GM12878 (cell line): ENCODE measurements around the gene CREBZF. TPM values are rescaled to one million over a fixed set of nuclear protein-coding genes. Genes with fewer than 3 reads are reported as not detected.

Experiments used
- ATAC-seq: fragments of 200-7000 bp; cut with Tn5 transposase; 3 replicates; pipeline ENCODE4 v1.9.1; 2020; ENCODE audit warnings: mild to moderate bottlenecking, moderate library complexity
- BruUV-seq: library from RNA; stranded (reverse); fragments of 400-500 nt; replicated peaks from 2 replicates; lab custom pipeline; 2021; lab: Mats Ljungman, UMichigan
- CTCF ChIA-PET: fragments of 300-600 bp; sonication (Branson Sonifier 250); formaldehyde crosslinking; extraction: SDS; loops from one replicate; lab custom pipeline; 2021; ENCODE audit warnings: inconsistent platforms; lab: Yijun Ruan, JAX
- POLR2A ChIA-PET: fragments of 350-600 bp; formaldehyde crosslinking; extraction: SDS; loops from one replicate; lab custom pipeline; 2021; ENCODE audit warnings: inconsistent platforms; lab: Charles Lee
- RAD21 ChIA-PET: fragments of 300-600 bp; sonication (Branson Sonifier 250); formaldehyde crosslinking; loops from one replicate; lab custom pipeline; 2023; ENCODE audit warnings: antibody characterized with exemption; ENCODE audit not compliant: unreplicated experiment; lab: Charles Lee
- SMC1A ChIA-PET: fragments of 300-600 bp; sonication (Branson Sonifier 250); formaldehyde crosslinking; loops from one replicate; lab custom pipeline; 2023; ENCODE audit not compliant: unreplicated experiment, uncharacterized antibody; lab: Charles Lee
- DNase-seq: peaks from one replicate; pipeline ENCODE4 v3.0.0-alpha.2; 2011; ENCODE audit warnings: low read depth, low spot score
- FAIRE-seq: peaks from 3 replicates; lab custom pipeline; 2011; peaks lifted over from hg19 to GRCh38; lab: Jason Lieb, UNC
- H2AFZ ChIP-seq: 2 replicates; pipeline ENCODE4 v1.6.0; 2011; ENCODE audit warnings: low read depth, low read length, control low read depth; ENCODE audit not compliant: control insufficient read depth
- H3K27ac ChIP-seq: 2 replicates; pipeline ENCODE4 v1.5.1; 2011; ENCODE audit warnings: control low read depth; ENCODE audit not compliant: control insufficient read depth, insufficient read depth
- H3K27me3 ChIP-seq, 2 experiments: replicated peaks in 1 of 2; 2 replicates each; pipeline versions ENCODE4 v1.6.0 to v1.6.1; 2011; ENCODE audit warnings: low read length in 1 of 2; ENCODE audit not compliant: control insufficient read depth in 2 of 2, insufficient read depth in 2 of 2
- H3K36me3 ChIP-seq, 2 experiments: 2 replicates each; pipeline ENCODE4 v1.5.1; 2011; ENCODE audit warnings: low read length in 1 of 2; ENCODE audit not compliant: control insufficient read depth in 2 of 2, insufficient read depth in 2 of 2
- H3K4me1 ChIP-seq: 2 replicates; pipeline ENCODE4 v1.6.1; 2011; ENCODE audit warnings: mild to moderate bottlenecking, low read length, moderate library complexity, mixed read lengths; ENCODE audit not compliant: control insufficient read depth, insufficient read depth
- H3K4me2 ChIP-seq: 2 replicates; pipeline ENCODE4 v1.6.0; 2011; ENCODE audit warnings: control low read depth; ENCODE audit not compliant: control insufficient read depth, insufficient read depth
- H3K4me3 ChIP-seq: fragments of 200-600 bp; sonication (generic); 2 replicates; pipeline ENCODE4 v1.5.1; 2016
- H3K79me2 ChIP-seq: 2 replicates; pipeline ENCODE4 v1.6.0; 2011; ENCODE audit warnings: low read length; ENCODE audit not compliant: control insufficient read depth, insufficient read depth
- H3K9ac ChIP-seq: 2 replicates; pipeline ENCODE4 v1.8.0; 2011; ENCODE audit warnings: low read length, control low read depth, mixed read lengths; ENCODE audit not compliant: control insufficient read depth, insufficient read depth
- H3K9me3 ChIP-seq: replicated peaks from 3 replicates; pipeline ENCODE4 v1.5.1; 2011; ENCODE audit warnings: mild to moderate bottlenecking, low read length; ENCODE audit not compliant: control insufficient read depth, insufficient read depth
- H4K20me1 ChIP-seq: 2 replicates; pipeline ENCODE4 v1.6.0; 2011; ENCODE audit not compliant: control insufficient read depth, insufficient read depth
- KAT2A ChIP-seq: conservative IDR thresholded peaks from 2 replicates; pipeline ENCODE4 v1.6.1; 2011; ENCODE audit warnings: low read depth, low read length; ENCODE audit not compliant: control insufficient read depth
- LARP7 ChIP-seq: fragments of 450-650 bp; IDR thresholded peaks from 2 replicates; pipeline ENCODE4 v1.6.1; 2017; ENCODE audit warnings: mild to moderate bottlenecking
- MTA3 ChIP-seq: IDR thresholded peaks from 2 replicates; pipeline ENCODE4 v1.6.1; 2012; ENCODE audit warnings: low read length, inconsistent platforms, borderline replicate concordance
- NFYA ChIP-seq: IDR thresholded peaks from 2 replicates; pipeline ENCODE4 v1.6.1; 2011; ENCODE audit warnings: low read depth, mild to moderate bottlenecking, low read length, improper control_type of control experiment, borderline replicate concordance
- NFYB ChIP-seq: IDR thresholded peaks from 2 replicates; pipeline ENCODE4 v1.6.1; 2011; ENCODE audit warnings: low read depth, mild to moderate bottlenecking, low read length, improper control_type of control experiment, moderate library complexity; ENCODE audit not compliant: insufficient read depth
- SMARCA5 ChIP-seq: fragments of 450-650 bp; IDR thresholded peaks from 2 replicates; pipeline ENCODE4 v1.6.1; 2017; ENCODE audit warnings: mild to moderate bottlenecking
- ZBED1 ChIP-seq: IDR thresholded peaks from 2 replicates; pipeline ENCODE4 v1.6.1; 2016; ENCODE audit warnings: borderline replicate concordance
- ZNF217 ChIP-seq: fragments of 450-650 bp; IDR thresholded peaks from 2 replicates; pipeline ENCODE4 v1.6.1; 2017; ENCODE audit warnings: antibody characterized with exemption, mild to moderate bottlenecking
- WGBS: methylation state at CpG from one replicate; pipeline ENCODE4 v1.1.6; 2016; ENCODE audit warnings: low lambda C conversion rate; ENCODE audit not compliant: insufficient replicate concordance, insufficient coverage; ENCODE audit errors: missing lambda C conversion rate; 5-methylcytosine and 5-hydroxymethylcytosine counted together
- in situ Hi-C: fragments of 300-500 bp; cut with MboI; formaldehyde crosslinking; loops from 9 replicates; pipeline ENCODE4 v1.14.3; 2018; ENCODE audit warnings: mixed read lengths
- intact Hi-C: fragments of 100-400 bp; cut with micrococcal nuclease; formaldehyde crosslinking; loops from one replicate; pipeline ENCODE4 v1.14.2; 2022; ENCODE audit not compliant: unreplicated experiment
- polyA plus RNA-seq, 11 experiments: library from polyadenylated mRNA; depleted of rRNA in 4 of 11; unstranded in 6 of 11; stranded (reverse) in 5 of 11; fragments of >200 nt; fragmentation: Nextera tagmentation in 4 of 11; fragmentation: Illumina TruSeq in 1 of 11; extraction: Ambion mirVana in 4 of 11; extraction: Trizol in 1 of 11; gene quantifications; 1 replicate in 1 of 11; 2 replicates in 10 of 11; pipeline versions ENCODE4 v1.2.1 to v1.2.3, GENCODE V29; 2011 to 2016; ENCODE audit warnings: inconsistent platforms in 2 of 11, missing spikeins in 2 of 11, low read depth in 1 of 11
- total RNA-seq, 4 experiments: library from RNA; depleted of rRNA in 3 of 4; stranded (reverse); fragments of >200 nt in 3 of 4; fragmentation: Illumina TruSeq in 1 of 4; extraction: Trizol in 1 of 4; gene quantifications; 2 replicates each; pipeline versions ENCODE4 v1.2.1 to v1.2.3, GENCODE V29; 2013 to 2021
- TF ChIP-seq, protein P1 (sequence below): fragments of 450-650 bp; formaldehyde crosslinking; IDR thresholded peaks from 2 replicates; pipeline ENCODE4 v1.4.0; 2020; ENCODE audit warnings: mild to moderate bottlenecking, moderate library complexity
- TF ChIP-seq, protein P2 (sequence below): fragments of 450-650 bp; IDR thresholded peaks from 2 replicates; pipeline ENCODE4 v1.6.1; 2017; ENCODE audit warnings: mild to moderate bottlenecking, low read depth, inconsistent platforms; ENCODE audit not compliant: poor library complexity, severe bottlenecking
- TF ChIP-seq, protein P3 (sequence below): fragments of 150-350 bp; IDR thresholded peaks from 2 replicates; pipeline ENCODE4 v1.6.1; 2016; ENCODE audit warnings: low read depth, low read length
- TF ChIP-seq, protein P4 (sequence below): fragments of 450-650 bp; IDR thresholded peaks from 2 replicates; pipeline ENCODE4 v1.6.1; 2017; ENCODE audit warnings: low read depth, mild to moderate bottlenecking, moderate library complexity

The CREBZF gene
- total and polyA plus RNA-seq, 10 of the 15 experiments (the other 5 are each of a cell fraction or from before 2014, with no cell fraction given) = 11.1 to 51.2 (median 34.1) TPM

DNA sequence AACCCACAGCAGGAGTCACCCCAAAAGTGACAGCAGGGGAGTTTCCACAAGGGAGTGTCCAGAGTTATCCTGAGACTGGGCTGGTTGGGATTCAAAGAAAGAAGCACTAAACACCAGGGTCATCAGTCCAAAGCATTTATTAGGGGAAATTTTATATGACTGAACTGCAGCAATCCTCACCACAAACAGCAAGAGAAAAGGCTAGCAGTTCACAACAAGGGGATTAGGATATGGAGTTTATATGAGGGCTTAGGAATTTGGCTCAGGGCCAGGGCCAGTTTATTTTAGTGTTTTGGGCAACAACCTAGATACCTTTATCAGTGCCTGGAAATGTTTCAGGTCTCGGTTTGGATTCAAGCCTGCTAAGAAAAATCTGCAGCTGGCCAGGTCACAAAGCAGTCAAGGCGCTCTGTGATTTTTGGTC, 21.7 kb downstream of the CREBZF start:
- CTCF ChIA-PET = no interaction called here

More for the DNA sequence above, 21.7 kb downstream of the CREBZF start:
- Histone ChIP-seq H3K9me3 (no peaks in the 10 kb centered on the region), H4K20me1 (no peaks in the 10 kb centered on the region), H2AFZ (no peak overlapping the region)
- DNase-seq (no peak), ATAC-seq (no peak)
- 80% methylated on average over 2 of the region's 2 CpGs for WGBS
- ChIA-PET RAD21 (no interaction called here), POLR2A (no interaction called here)
- TF ChIP-seq, protein P1, sequence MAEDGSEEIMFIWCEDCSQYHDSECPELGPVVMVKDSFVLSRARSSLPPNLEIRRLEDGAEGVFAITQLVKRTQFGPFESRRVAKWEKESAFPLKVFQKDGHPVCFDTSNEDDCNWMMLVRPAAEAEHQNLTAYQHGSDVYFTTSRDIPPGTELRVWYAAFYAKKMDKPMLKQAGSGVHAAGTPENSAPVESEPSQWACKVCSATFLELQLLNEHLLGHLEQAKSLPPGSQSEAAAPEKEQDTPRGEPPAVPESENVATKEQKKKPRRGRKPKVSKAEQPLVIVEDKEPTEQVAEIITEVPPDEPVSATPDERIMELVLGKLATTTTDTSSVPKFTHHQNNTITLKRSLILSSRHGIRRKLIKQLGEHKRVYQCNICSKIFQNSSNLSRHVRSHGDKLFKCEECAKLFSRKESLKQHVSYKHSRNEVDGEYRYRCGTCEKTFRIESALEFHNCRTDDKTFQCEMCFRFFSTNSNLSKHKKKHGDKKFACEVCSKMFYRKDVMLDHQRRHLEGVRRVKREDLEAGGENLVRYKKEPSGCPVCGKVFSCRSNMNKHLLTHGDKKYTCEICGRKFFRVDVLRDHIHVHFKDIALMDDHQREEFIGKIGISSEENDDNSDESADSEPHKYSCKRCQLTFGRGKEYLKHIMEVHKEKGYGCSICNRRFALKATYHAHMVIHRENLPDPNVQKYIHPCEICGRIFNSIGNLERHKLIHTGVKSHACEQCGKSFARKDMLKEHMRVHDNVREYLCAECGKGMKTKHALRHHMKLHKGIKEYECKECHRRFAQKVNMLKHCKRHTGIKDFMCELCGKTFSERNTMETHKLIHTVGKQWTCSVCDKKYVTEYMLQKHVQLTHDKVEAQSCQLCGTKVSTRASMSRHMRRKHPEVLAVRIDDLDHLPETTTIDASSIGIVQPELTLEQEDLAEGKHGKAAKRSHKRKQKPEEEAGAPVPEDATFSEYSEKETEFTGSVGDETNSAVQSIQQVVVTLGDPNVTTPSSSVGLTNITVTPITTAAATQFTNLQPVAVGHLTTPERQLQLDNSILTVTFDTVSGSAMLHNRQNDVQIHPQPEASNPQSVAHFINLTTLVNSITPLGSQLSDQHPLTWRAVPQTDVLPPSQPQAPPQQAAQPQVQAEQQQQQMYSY = no peak
- no peak for TF ChIP-seq NFYA
- TF ChIP-seq MTA3 = no peak
- TF ChIP-seq, protein P2, sequence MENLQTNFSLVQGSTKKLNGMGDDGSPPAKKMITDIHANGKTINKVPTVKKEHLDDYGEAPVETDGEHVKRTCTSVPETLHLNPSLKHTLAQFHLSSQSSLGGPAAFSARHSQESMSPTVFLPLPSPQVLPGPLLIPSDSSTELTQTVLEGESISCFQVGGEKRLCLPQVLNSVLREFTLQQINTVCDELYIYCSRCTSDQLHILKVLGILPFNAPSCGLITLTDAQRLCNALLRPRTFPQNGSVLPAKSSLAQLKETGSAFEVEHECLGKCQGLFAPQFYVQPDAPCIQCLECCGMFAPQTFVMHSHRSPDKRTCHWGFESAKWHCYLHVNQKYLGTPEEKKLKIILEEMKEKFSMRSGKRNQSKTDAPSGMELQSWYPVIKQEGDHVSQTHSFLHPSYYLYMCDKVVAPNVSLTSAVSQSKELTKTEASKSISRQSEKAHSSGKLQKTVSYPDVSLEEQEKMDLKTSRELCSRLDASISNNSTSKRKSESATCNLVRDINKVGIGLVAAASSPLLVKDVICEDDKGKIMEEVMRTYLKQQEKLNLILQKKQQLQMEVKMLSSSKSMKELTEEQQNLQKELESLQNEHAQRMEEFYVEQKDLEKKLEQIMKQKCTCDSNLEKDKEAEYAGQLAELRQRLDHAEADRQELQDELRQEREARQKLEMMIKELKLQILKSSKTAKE = no peak
- no peak for TF ChIP-seq ZBED1
- TF ChIP-seq, protein P3, sequence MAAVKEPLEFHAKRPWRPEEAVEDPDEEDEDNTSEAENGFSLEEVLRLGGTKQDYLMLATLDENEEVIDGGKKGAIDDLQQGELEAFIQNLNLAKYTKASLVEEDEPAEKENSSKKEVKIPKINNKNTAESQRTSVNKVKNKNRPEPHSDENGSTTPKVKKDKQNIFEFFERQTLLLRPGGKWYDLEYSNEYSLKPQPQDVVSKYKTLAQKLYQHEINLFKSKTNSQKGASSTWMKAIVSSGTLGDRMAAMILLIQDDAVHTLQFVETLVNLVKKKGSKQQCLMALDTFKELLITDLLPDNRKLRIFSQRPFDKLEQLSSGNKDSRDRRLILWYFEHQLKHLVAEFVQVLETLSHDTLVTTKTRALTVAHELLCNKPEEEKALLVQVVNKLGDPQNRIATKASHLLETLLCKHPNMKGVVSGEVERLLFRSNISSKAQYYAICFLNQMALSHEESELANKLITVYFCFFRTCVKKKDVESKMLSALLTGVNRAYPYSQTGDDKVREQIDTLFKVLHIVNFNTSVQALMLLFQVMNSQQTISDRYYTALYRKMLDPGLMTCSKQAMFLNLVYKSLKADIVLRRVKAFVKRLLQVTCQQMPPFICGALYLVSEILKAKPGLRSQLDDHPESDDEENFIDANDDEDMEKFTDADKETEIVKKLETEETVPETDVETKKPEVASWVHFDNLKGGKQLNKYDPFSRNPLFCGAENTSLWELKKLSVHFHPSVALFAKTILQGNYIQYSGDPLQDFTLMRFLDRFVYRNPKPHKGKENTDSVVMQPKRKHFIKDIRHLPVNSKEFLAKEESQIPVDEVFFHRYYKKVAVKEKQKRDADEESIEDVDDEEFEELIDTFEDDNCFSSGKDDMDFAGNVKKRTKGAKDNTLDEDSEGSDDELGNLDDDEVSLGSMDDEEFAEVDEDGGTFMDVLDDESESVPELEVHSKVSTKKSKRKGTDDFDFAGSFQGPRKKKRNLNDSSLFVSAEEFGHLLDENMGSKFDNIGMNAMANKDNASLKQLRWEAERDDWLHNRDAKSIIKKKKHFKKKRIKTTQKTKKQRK = no peak
- TF ChIP-seq NFYB = no peak
- TF ChIP-seq ZNF217 = no peak
- TF ChIP-seq, protein P4, sequence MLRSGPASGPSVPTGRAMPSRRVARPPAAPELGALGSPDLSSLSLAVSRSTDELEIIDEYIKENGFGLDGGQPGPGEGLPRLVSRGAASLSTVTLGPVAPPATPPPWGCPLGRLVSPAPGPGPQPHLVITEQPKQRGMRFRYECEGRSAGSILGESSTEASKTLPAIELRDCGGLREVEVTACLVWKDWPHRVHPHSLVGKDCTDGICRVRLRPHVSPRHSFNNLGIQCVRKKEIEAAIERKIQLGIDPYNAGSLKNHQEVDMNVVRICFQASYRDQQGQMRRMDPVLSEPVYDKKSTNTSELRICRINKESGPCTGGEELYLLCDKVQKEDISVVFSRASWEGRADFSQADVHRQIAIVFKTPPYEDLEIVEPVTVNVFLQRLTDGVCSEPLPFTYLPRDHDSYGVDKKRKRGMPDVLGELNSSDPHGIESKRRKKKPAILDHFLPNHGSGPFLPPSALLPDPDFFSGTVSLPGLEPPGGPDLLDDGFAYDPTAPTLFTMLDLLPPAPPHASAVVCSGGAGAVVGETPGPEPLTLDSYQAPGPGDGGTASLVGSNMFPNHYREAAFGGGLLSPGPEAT = no peak
- no peak for TF ChIP-seq KAT2A
- TF ChIP-seq LARP7 = no peak
- no peak for TF ChIP-seq SMARCA5
- TF ChIP-seq, all 136 proteins: peak for 0
- H3K27ac ChIP-seq = no peak overlapping the region
- no peaks in the 10 kb centered on the region for H3K36me3 ChIP-seq
- intact Hi-C loops (no loop called here), in situ Hi-C loops (no loop called here)
- no peak for FAIRE-seq
- BruUV-seq = no TSS peak
- SMC1A ChIA-PET = no interaction called here
- no peaks in the 10 kb centered on the region for H3K27me3 ChIP-seq
- no peak overlapping the region for H3K4me2 ChIP-seq
- no peak overlapping the region for H3K9ac ChIP-seq
- no peak overlapping the region for H3K4me3 ChIP-seq
- no peaks in the 10 kb centered on the region for H3K4me1 ChIP-seq
- H3K79me2 ChIP-seq = peaks cover 7% of the 10 kb centered on the region
